ENCODE measurements around the gene AK5. TPM values are rescaled to one million over a fixed set of nuclear protein-coding genes. Genes with fewer than 3 reads are reported as not detected.

The AK5 gene
- total and polyA plus RNA-seq, 2 of the 4 experiments (the other 2 are of a cell fraction) = 22.5 to 25.8 TPM

GRCh38 chr1:77399250-77400086 lies 117.6 kb downstream of the AK5 start:
- Histone ChIP-seq H4K8ac (ENCODE audit: low read depth in 2 of 2, low read length in 2 of 2) (no peak overlapping the region), H3K9me3 (ENCODE audit: control insufficient read depth, insufficient read depth, low read length) (no peaks in the 10 kb centered on the region), H2BK120ac (ENCODE audit: low read depth, low read length) (no peak overlapping the region), H2BK5ac (ENCODE audit: low read depth, low read length, poor library complexity, severe bottlenecking) (no peak overlapping the region), H3K4me2 (ENCODE audit: low read depth, low read length) (no peak overlapping the region), H2BK20ac (ENCODE audit: low read depth, low read length) (no peak overlapping the region), H3K4ac (ENCODE audit: low read depth, low read length) (no peak overlapping the region), H4K91ac (ENCODE audit: insufficient read depth, low read depth, low read length) (no peak overlapping the region), H3K56ac (ENCODE audit: extremely low read depth, insufficient read depth, low read length) (no peak overlapping the region), H4K5ac (ENCODE audit: low read depth, low read length) (no peak overlapping the region), H3K27me3 (ENCODE audit: control insufficient read depth, insufficient read depth, low read length) (no peaks in the 10 kb centered on the region), H3K18ac (ENCODE audit: low read depth, low read length) (no peak overlapping the region), H3K79me1 (ENCODE audit: low read depth in 1 of 2, low read length in 2 of 2) (peaks cover 0 to 27% of the 10 kb centered on the region in 2 experiments; a peak in 2 of 4 replicates), H2BK15ac (ENCODE audit: low read depth, low read length) (no peak overlapping the region), H3K4me3 (ENCODE audit: insufficient read depth, low read depth, low read length) (no peak overlapping the region), H3K4me1 (ENCODE audit: control insufficient read depth, insufficient read depth, low read length) (0 out of 2 replicates have a peak, but pooled peaks cover 1% of the 10 kb centered on the region), H3K23ac (ENCODE audit: low read depth, low read length) (no peak overlapping the region), H3K27ac (ENCODE audit: insufficient read depth, low read length) (no peak overlapping the region), H3K9me1 (ENCODE audit: insufficient read depth, low read length) (0 out of 2 replicates have a peak, but pooled peaks cover 2% of the 10 kb centered on the region), H2AK9ac (replicated peaks; ENCODE audit: low read depth, low read length, poor library complexity) (no peak overlapping the region), H2AK5ac (ENCODE audit: low read depth, low read length) (no peak overlapping the region), H3K36me3 (ENCODE audit: control insufficient read depth, insufficient read depth, low read length) (no peaks in the 10 kb centered on the region), H4K20me1 (ENCODE audit: insufficient read depth, low read length) (no peaks in the 10 kb centered on the region), H3K14ac (replicated peaks; ENCODE audit: low read depth, low read length) (0 out of 2 replicates have a peak overlapping the region, but pooled peaks have one; percentile 15), H2AFZ (replicated peaks; ENCODE audit: low read length, poor library complexity) (no peak overlapping the region), H3K9ac (ENCODE audit: low read depth, low read length) (no peak overlapping the region)
- DNase-seq (no peak), ATAC-seq (ENCODE audit: low read depth) (no peak)
- intact Hi-C loops (cut with micrococcal nuclease) (no loop called here), in situ Hi-C loops (cut with MboI; ENCODE audit: low sequenced_read_pairs) (no loop called here), dilution Hi-C loops (cut with HindIII; ENCODE audit: low sequenced_read_pairs, unreplicated experiment) (no loop called here)
- CTCF ChIA-PET = no interaction called here
- no CpG with 5 or more reads among the region's 6 CpGs for WGBS, 2 experiments (ENCODE audit: extremely low coverage in 2 of 2, insufficient read length in 1 of 2)
- BruUV-seq (replicated peaks) = no TSS peak
- POLR2A ChIA-PET (ENCODE audit: unreplicated experiment) = no interaction called here
- no peak for TF ChIP-seq CEBPB (IDR thresholded peaks at IDR 0.05; ENCODE audit: low read depth, low read length)
- TF ChIP-seq POLR2A (IDR thresholded peaks at IDR 0.05; ENCODE audit: low read depth, low read length) = no peak
- no peak for TF ChIP-seq MXI1 (IDR thresholded peaks at IDR 0.05; ENCODE audit: borderline replicate concordance, low read depth, low read length)
- no peak for TF ChIP-seq CTCF (conservative IDR thresholded peaks at IDR 0.05; ENCODE audit: low read depth, low read length)
- no peak for TF ChIP-seq SMC3 (IDR thresholded peaks at IDR 0.05; ENCODE audit: low read depth, low read length)
- TF ChIP-seq ELK1 (IDR thresholded peaks at IDR 0.05; ENCODE audit: borderline replicate concordance, low read depth, low read length) = no peak
- TF ChIP-seq MAZ (IDR thresholded peaks at IDR 0.05; ENCODE audit: borderline replicate concordance, low read depth, low read length) = no peak
- no peak for TF ChIP-seq FOS (IDR thresholded peaks at IDR 0.05; ENCODE audit: low read depth, low read length)
- TF ChIP-seq RAD21 (IDR thresholded peaks at IDR 0.05; ENCODE audit: low read length) = no peak
- TF ChIP-seq RCOR1 (IDR thresholded peaks at IDR 0.05; ENCODE audit: insufficient replicate concordance, low read length) = no peak
- no peak for TF ChIP-seq BHLHE40 (IDR thresholded peaks at IDR 0.05; ENCODE audit: low read depth, low read length)
- TF ChIP-seq RFX5 (IDR thresholded peaks at IDR 0.05; ENCODE audit: low read depth, low read length) = no peak
- TF ChIP-seq NFE2L2 (IDR thresholded peaks at IDR 0.05; ENCODE audit: low read depth, low read length) = no peak
- no peak for TF ChIP-seq MAFK (IDR thresholded peaks at IDR 0.05; ENCODE audit: low read depth, low read length)
- TF ChIP-seq CHD1 (IDR thresholded peaks at IDR 0.05; ENCODE audit: low read depth, low read length) = no peak
